ENCODE measurements around the gene OR2T35.
"Not testable (repeated sequence)": the region's sequence is repeated elsewhere in the genome, so short reads cannot be mapped to it uniquely, and the experiment has no call there.

The OR2T35 gene

GRCh38 chr1:248645178-248645577, at the start of gene OR2T35:
OR2T35 (minus strand) TSS chr1:248645278; CDS start chr1:248639258, 6,020 bp downstream.
- DNase-seq: not testable (repeated sequence)

GRCh38 chr1:248691567-248692155, 46.6 kb upstream of the OR2T35 start:
- no peak for DNase-seq

- no peak for DNase-seq
These were observed 43.6 kb upstream of the OR2T35 start for GRCh38 chr1:248688527-248689298.

GRCh38 chr1:248686815-248687214, 41.7 kb upstream of the OR2T35 start:
- DNase-seq: peak in 1 of 2 experiments; percentile 14

GRCh38 chr1:248681651-248682050, 36.6 kb upstream of the OR2T35 start:
- no peak for DNase-seq

GRCh38 chr1:248670003-248670402, 24.9 kb upstream of the OR2T35 start:
- no peak for DNase-seq

GRCh38 chr1:248663453-248664328, 18.6 kb upstream of the OR2T35 start:
- not testable (repeated sequence) for DNase-seq

GRCh38 chr1:248656797-248657196, 11.7 kb upstream of the OR2T35 start:
- not testable (repeated sequence) for DNase-seq

GRCh38 chr1:248655354-248655753, 10.3 kb upstream of the OR2T35 start, which contains the start of gene OR2T27:
OR2T27 (minus strand) TSS chr1:248655528; CDS start chr1:248650884, 4,644 bp downstream.
- DNase-seq: not testable (repeated sequence)

- DNase-seq: not testable (repeated sequence)
These were observed 3.9 kb upstream of the OR2T35 start for GRCh38 chr1:248648770-248649536.

GRCh38 chr1:248642971-248643651, 2.0 kb downstream of the OR2T35 start:
- DNase-seq: not testable (repeated sequence)

GRCh38 chr1:248641583-248641982, 3.5 kb downstream of the OR2T35 start:
- DNase-seq: not testable (repeated sequence)

GRCh38 chr1:248640906-248641305, 4.2 kb downstream of the OR2T35 start:
- DNase-seq: not testable (repeated sequence)

GRCh38 chr1:248639652-248640051, 5.4 kb downstream of the OR2T35 start:
- not testable (repeated sequence) for DNase-seq

GRCh38 chr1:248636612-248637011, 8.5 kb downstream of the OR2T35 start:
- not testable (repeated sequence) for DNase-seq

GRCh38 chr1:248634991-248635390, 10.1 kb downstream of the OR2T35 start, which contains the start of gene OR2T11:
OR2T11 (minus strand) TSS chr1:248635091; CDS start chr1:248627128, 7,963 bp downstream.
- DNase-seq: not testable (repeated sequence)

- no peak for DNase-seq
These were observed 13.6 kb downstream of the OR2T35 start for GRCh38 chr1:248631354-248632008.

- no peak for DNase-seq
These were observed 14.5 kb downstream of the OR2T35 start for GRCh38 chr1:248630551-248630950.

- no peak for DNase-seq
These were observed 16.9 kb downstream of the OR2T35 start for GRCh38 chr1:248627971-248628844.

GRCh38 chr1:248625971-248626370, 19.1 kb downstream of the OR2T35 start:
- no peak for DNase-seq

Measured in NCI-H526 (cell line).